AG10803 (cell line): ENCODE measurements around the gene VSIG8.
A peak's percentile ranks its signal among the peaks of the same experiment; 100 is the strongest.

Experiments
- DNase-seq: peaks from one replicate; pipeline ENCODE4 v3.0.0; 2010; ENCODE audit warnings: low read depth
- H3K4me3 ChIP-seq: 2 replicates; pipeline ENCODE4 v1.5.1; 2011; ENCODE audit warnings: mild to moderate bottlenecking, low read length, control low read depth
- CTCF ChIP-seq: conservative IDR thresholded peaks from 2 replicates; pipeline ENCODE4 v1.5.1; 2011; ENCODE audit warnings: mild to moderate bottlenecking, low read length, control low read depth, inconsistent platforms

Gene VSIG8

GRCh38 chr1:159882527-159882862, 20.0 kb upstream of the VSIG8 start:
- no peak for TF ChIP-seq CTCF
- peak; percentile 43 for DNase-seq
- H3K4me3 ChIP-seq, result no peak overlapping the region

- no peak for TF ChIP-seq CTCF
- H3K4me3 ChIP-seq, result no peak overlapping the region
- DNase-seq, result peak; percentile 96
Observed at GRCh38 chr1:159881622-159882526, 19.4 kb upstream of the VSIG8 start.

- no peak for DNase-seq
- no peak overlapping the region for H3K4me3 ChIP-seq
- no peak for TF ChIP-seq CTCF
Observed at GRCh38 chr1:159880430-159880829, 18.0 kb upstream of the VSIG8 start.

GRCh38 chr1:159879977-159880376, 17.5 kb upstream of the VSIG8 start:
- no peak for TF ChIP-seq CTCF
- DNase-seq, result peak; percentile 78
- no peak overlapping the region for H3K4me3 ChIP-seq

GRCh38 chr1:159879136-159879535, 16.7 kb upstream of the VSIG8 start:
- DNase-seq, result no peak
- TF ChIP-seq CTCF, result no peak
- no peak overlapping the region for H3K4me3 ChIP-seq

- H3K4me3 ChIP-seq, result no peak overlapping the region
- TF ChIP-seq CTCF, result no peak
- DNase-seq, result no peak
Observed at GRCh38 chr1:159877695-159878444, 15.4 kb upstream of the VSIG8 start.
